Hippocampal formation (tissue), 2 donors: Measurements from ENCODE around the gene SRPK2.
"Not testable (repeated sequence)": the region's sequence is repeated elsewhere in the genome, so short reads cannot be mapped to it uniquely, and the experiment has no call there.

Experiments used
- DNase-seq, 2 donors: peaks; one replicate each; lab custom pipeline; 2025; lab: John Stamatoyannopoulos, UW

The SRPK2 gene

GRCh38 chr7:105376908-105377533 lies 11.7 kb downstream of the SRPK2 start:
- DNase-seq: no peak

DNA sequence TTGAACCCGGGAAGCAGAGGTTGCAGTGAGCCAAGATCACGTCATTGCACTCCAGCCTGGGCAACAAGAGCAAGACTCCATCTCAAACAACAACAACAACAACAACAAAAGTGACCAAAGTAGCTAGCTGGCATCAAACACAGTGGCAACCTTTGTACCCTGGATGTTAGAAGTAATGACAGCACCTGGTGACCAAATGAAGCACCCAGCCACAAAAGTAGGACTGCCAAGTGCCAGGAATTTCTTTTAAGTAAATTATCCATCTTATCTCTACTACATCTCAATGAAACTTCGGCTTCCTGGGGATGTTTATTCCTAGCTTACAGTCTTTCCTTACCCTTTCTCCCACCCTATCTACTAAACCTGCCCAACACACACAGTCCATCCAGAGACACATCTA lies 18.8 kb downstream of the SRPK2 start:
- DNase-seq: no peak

DNA sequence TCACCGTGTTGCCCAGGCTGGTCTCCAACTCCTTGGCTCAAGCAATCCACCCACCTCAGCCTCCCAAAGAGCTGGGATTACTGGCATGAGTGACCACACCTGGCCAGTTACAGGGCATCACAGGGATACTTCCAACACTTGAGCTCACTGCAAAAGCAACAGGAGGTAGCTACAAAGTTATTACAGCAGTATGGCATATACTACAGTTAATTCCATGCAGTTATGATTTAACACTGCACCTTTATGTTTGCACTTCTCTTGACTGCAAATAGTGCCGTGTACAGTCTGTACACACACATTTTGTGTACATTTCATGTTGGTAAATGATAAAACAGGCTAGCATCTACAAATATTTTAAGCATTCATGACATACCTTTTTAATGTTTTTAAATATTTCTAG lies 21.3 kb downstream of the SRPK2 start:
- DNase-seq: no peak

DNA sequence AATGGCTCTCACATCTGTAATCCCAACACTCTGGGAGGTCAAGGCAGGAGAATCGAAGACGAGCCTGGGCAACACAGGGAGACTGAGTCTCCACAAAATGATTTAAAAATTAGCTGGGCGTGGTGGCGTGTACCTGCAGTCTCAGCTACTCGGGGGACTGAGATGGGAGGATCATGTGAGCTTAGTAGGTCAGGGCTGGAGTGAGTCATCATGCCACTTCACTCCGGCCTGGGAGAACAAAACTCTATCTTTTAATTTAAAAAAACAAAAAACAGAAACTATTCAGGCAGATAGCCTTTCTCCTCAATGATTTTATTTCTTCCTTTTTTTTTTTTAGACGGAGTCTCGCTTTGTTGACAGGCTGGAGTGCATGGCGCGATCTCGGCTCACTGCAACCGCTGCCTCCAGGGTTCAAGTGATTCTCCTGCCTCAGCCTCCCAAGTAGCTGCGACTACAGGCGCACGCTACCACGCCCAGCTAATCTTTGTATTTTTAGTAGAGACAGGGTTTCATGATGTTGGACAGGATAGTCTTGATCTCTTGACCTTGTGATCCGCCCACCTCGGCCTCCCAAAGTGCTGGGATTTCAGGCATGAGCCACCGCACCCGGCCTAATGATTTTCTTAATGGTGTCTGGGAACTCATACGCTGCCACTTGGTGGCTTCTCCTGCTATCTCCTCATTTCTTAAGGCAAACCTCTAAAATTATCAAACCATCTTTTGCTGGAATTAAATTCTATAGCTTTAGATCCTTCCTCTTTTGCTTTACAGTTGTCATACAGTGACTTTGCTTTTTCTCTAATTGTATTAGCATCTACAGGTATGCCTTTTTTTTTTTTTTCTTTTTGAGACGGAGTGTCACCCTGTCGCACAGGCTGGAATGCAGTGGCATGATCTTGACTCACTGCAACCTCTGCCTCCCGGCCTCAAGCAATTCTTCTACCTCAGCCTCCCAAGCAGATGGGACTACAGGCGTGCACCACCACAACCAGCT lies 22.9 kb downstream of the SRPK2 start:
- no peak for DNase-seq

- no peak for DNase-seq
These were observed 24.0 kb downstream of the SRPK2 start for GRCh38 chr7:105364684-105365083.

GRCh38 chr7:105363657-105364056 lies 25.1 kb downstream of the SRPK2 start:
- not testable (repeated sequence) for DNase-seq

- DNase-seq: not testable (repeated sequence)
These were observed 26.0 kb downstream of the SRPK2 start for GRCh38 chr7:105362685-105363084.

GRCh38 chr7:105361995-105362394 lies 26.7 kb downstream of the SRPK2 start:
- DNase-seq: not testable (repeated sequence)

GRCh38 chr7:105360149-105360548 lies 28.6 kb downstream of the SRPK2 start:
- not testable (repeated sequence) for DNase-seq

- no peak for DNase-seq
These were observed 33.0 kb downstream of the SRPK2 start for GRCh38 chr7:105355701-105356100.

DNA sequence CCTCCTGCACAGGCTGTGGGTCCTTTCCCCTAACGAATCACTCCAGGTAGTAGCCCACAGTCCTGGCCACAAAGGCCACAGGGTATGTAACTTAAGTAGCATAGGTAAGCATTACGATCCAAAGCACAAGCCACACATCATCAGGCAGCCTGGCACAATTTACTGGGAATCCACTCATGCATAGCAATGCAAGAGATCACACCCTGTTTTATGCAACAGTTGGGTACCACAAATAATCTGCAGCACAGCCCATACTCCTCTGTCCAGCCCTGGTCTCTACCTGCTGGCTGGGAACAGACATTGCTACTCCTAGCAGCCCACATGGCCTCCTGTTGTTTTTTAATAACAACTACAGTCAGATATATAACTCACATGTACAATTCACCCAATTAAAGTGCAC lies 34.3 kb downstream of the SRPK2 start:
- no peak for DNase-seq

- no peak for DNase-seq
These were observed 34.9 kb downstream of the SRPK2 start for GRCh38 chr7:105353752-105354328.

DNA sequence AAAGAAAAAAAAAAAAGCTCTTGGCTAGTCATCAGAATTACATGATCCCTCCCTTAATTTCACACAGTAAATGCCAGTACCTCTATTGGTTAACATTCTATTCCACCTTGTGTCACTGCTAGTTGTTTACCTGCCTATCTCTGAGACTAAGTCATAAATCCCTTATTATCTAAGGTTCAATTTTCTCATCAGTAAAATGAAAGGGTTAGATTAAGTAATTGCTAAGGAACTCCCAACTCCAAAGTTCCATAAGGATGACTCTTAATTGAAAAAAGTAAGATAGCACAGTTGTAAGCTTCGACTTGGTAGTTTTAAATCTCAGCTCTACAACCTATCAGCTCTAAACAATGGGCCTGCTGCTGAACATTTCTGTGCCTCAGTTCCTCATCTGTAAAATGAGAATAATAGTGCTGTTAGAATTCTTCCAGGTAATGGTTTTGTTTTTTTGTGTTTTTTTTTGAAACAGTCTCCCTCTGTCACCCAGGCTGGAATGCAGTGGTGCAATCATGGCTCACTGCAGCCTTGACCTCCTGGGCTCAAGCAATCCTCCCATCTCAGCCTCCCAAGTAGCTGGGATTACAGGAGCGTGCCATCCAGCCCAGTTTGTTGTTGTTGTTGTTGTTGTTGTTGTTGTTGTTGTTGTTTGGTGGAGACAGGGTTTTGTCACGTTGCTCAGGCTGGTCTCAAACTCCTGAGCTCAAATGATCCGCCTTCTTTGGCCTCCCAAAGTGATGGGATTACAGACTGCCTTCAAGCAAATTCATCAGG lies 35.6 kb downstream of the SRPK2 start:
- no peak for DNase-seq

DNA sequence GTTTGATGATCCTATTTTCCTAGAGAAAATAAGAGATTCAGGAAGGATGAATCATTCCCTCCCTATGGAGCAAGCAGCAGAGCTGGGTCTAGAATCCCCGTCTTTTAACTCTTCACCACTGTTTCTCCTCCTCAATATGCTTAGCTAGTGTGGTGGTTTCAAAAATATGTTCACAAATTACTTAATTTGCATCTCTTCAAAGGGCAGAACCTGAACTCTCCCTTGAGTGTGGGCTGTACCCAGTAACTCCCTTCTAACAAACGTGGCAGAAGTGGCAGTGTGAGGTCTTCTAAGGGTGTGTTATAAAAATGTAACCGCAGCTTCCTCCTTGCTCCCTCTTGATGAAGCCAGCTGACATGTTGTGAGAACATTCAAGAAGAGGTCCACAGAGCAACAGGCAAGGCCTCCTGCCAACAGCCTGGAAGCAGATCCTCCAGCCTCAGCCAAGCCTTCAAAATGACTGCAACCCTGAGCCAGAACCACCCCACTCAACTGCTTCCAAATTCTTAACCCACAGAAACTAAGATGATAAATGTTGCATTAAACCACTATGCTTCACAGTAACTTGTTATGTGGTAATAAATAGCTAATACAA lies 36.6 kb downstream of the SRPK2 start:
- peak; percentile 27 to 59 for DNase-seq

DNA sequence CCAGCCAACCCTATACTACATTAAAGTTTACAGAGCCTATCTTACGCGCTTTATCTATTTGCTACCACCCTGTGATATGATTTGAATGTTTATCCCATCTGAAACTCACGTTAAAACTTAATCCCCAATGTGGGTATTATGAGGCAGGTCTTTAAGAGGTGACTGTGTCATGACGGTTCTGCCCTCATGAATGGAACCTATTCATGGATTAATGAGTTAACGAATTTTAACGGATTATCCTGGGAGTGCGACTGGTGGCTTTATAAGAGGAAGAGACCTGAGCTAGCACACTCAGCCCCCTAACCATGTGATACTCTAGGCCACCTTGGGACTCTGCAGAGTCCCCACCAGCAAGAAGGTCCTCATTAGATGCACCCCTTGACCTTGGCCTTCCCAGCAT lies 37.8 kb downstream of the SRPK2 start:
- no peak for DNase-seq

DNA sequence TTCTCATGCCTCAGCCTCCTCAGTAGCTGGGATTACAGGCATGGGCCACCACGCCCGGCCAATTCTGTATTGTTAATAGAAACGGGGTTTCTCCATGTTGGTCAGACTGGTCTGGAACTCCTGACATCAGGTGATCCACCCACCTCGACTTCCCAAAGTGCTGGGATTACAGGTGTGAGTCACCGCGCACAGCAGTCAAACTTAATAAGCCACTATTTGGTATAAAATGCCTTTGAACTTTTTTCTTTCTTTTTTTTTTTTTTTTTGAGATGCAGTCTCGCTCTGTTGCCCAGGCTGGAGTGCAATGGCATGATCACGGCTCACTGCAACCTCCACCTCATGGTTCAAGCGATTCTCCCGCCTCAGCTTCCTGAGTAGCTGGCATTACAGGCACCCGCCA lies 40.5 kb downstream of the SRPK2 start:
- not testable (repeated sequence) for DNase-seq

- no peak for DNase-seq
These were observed 42.0 kb downstream of the SRPK2 start for GRCh38 chr7:105346593-105347322.

- DNase-seq: no peak
These were observed 42.6 kb downstream of the SRPK2 start for GRCh38 chr7:105346138-105346537.

- no peak for DNase-seq
These were observed 43.0 kb downstream of the SRPK2 start for GRCh38 chr7:105345725-105346124.

DNA sequence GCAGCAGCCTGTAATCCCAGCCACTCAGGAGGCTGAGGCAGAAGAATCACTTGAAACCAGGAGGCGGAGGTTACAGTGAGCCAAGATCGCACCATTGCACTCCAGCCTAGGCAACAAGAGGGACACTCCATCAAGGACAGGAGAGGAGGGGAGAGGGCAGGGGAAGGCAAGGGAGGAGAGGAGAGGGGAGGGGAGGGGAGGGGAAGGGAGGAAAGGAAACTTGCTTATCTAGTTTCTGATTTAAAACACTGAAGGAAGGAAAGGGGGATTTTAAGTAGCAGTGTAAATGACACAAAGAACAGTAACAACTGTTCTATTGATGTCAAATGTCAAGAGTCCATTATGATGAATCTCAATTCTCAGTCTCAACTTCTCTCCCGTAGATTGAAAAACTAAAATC lies 43.7 kb downstream of the SRPK2 start:
- DNase-seq: no peak
